Measurements from ENCODE around the gene DAB2IP.

The DAB2IP gene

DNA sequence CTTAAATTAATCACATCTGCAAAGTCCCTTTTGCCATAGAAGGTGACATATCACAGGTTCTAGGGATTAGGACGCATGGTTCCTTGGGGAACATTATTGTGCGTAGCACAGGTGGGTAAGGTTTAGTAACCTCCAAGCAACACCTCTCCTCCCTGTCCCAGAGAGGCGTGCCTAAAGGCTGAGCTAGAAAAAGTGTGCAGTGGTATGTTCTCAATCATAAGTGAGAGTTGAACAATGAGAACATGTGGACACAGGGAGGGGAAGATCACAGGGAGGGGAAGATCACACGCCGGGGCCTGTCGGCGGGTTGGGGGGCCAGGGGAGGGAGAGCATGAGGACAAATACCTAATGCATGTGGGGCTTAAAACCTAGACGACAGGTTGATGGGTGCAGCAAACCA lies 14.9 kb downstream of the DAB2IP start:
- no peak for DNase-seq

DNA sequence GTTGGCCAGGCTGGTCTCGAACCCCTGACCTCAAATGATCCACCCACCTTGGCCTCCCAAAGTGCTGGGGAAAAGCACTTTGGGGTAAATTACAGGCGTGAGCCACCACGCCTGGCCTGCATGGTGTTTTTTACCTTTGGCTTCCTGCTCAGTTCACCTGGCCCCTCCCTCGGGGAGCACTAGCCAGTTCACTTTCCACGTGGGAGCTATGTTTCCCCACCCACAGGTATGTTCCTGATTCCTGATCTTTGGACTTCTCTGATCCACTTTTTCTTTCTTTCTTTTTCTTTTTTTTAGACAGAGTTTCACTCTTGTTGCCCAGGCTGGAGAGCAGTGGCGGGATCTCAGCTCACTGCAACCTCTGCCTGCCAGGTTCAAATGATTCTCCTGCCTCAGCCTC lies 15.8 kb downstream of the DAB2IP start:
- no peak for DNase-seq

DNA sequence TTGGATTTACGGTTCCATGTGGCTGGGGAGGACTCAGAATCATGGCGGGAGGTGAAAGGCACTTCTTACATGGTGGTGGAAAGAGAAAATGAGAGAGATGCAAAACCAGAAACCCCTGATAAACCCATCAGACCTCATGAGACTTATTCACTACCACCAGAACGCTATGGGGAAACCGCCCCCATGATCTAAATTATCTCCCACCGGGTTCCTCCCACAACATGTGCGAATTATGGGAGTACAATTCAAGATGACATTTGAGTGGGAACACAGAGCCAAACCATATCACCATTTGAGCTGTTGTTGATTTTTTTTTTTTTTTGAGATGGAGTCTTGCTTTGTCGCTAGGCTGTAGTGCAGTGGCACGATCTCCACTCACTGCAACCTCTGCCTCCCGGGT lies 16.5 kb downstream of the DAB2IP start:
- DNase-seq, result no peak

DNA sequence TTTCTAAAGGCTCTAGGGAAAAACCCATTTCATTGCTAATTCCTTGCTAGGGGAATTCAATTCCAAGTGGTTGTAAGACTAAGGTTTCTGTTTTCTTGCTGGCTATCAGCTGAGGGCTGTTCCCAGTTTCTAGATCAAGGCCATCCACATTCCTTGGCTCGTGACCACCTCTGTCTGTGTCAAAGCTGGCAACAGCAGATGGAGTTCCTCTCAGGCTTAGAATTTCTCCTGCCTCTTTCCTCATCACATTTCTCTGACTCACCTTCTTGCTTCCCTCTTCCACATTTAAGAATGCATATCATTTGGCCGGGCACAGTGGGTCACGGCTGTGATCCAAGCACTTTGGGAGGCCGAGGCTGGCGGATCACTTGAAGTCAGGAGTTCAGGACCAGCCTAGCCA lies 19.0 kb downstream of the DAB2IP start:
- no peak for DNase-seq

DNA sequence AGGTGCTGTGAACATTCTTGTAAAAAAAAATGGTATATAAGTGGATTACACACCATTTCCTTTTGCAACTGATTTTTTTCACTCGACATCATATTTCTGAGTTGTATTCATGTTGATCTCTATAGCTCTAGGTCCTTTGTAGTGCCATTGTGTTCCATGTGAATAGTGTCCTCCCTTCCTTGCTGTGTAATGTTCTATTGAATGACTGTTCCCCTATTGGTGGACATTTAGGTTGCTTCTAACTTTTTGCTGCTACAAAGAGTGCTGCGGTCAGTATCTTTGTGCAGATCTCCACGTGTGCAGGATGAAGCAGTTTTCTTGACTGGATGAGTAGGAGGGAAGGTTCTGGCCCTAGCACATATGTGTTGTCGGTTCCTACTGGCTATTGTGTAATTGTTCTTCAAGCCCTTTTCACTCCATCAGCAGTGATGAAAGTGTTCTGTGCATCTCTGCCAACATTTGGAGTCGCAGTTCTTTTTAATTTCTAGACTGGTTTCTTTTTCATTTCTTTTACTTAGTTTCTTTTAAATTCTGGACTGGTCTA lies 20.2 kb downstream of the DAB2IP start:
- no peak for DNase-seq

DNA sequence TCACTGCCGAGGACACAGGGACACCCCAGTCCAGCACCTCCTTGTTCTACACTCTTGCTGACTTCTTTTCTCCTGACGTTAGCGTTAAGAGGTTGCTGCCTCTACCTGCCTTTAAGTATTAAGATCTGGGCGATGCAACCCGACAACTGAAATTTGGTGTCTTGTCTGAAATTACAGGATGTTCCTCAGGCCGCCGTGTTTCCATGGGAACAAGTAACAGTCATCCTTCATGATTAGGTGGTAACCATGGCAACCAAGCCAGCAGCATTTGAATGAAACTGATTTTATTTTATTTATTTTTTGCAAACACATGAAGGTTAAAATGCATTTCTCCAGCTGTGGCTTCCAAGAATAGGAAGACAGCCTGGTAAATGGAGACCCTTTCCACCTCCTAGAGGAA lies 20.8 kb downstream of the DAB2IP start:
- peak in 1 of 3 experiments; percentile 38 for DNase-seq

DNA sequence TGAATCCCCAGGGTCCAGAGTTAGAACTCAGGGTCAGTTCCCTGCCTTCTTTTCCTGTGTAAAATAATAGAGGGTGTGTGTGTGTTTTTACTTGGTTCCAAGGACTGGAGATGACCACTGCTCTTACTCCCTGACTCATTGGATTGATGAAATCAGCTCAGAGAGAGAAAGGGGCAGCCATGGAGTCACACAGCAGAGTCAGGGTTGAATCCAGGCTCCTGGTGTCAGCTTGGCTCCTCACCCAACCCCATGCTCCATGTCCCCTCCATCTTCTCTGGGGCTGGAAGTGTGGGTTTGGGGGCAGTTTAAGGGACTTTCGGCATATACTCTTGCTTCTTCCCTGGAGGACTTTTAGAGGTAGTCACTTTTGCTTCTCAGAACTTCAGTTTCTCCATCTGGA lies 21.6 kb downstream of the DAB2IP start:
- no peak for DNase-seq

DNA sequence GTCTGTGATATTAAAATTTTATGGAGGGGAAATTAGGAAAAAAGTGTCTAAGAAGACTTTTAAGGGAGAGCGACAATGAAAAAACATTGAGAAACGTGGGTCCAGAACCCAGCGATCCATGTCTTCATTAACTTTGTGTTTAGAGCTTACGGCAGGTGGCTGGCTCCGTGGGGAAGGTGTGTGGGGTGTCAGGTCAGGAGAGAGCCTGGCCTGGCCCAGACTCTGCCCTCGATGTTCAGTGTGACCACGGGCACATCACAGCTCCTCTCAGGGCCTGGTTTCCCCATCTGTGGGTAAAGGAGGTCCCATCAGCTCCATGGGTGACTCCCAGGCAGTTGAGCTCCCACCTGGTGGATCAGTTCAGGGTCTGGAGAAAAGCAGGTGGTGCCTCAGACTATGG lies 22.1 kb downstream of the DAB2IP start:
- DNase-seq, result no peak

DNA sequence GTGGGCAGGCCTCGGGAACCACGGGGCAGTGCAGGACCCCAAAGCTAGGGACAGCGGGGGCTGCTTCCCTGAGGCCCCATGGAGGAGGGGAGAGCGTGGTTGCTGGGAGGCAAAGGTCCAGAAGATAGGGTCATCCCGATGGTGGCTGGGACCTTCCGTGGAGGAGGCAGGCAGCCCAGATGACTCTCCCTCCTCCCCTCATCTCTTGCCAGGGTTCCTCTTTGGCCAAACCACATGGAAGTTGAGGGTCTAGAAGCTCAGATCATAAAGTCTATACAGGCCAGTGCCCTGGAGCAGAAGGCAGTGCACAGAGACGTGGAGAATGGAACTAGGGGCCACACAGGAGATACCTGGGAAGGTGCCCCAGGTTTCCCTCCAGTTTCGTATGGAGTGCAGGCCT lies 22.6 kb downstream of the DAB2IP start:
- no peak for DNase-seq

DNA sequence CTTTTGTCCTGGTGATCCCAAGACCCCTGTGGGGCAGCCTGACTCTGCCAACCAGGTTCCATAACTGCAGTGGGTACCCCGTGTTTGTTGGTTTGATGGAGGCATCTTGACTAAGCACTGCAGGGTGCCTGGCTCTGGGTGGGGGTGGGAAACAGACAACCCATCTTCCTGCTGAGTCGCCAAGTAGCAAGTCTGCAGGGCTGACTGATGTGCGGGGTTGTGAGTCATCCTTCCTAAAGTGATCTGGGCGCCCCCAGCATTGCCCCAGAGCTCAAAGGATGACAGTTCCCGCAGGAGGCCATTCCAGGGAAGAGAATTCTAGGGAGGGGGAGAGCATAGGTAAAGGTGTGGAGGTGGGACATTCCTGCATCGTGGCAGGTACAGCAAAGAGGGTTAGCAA lies 23.5 kb downstream of the DAB2IP start:
- no peak for DNase-seq

DNA sequence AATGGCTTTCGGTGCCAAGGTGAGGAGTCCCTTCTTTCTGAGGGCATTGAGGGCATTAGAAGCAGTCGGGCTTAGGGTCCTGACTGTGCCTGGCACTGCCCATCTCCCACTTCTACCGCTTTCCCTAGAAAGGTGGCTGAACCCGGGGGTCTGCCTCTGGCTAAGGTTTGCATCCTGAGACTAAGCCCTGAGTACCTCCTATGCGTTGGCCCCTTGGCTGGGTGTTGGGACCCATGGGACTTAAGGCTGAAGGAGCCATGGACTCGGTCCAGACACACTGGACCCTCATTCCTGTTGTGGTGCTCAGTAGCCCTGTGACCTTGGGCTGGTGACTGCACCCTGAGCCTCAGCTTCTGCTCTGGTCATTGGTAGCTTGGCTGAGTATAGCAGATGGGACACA lies 23.9 kb downstream of the DAB2IP start:
- no peak for DNase-seq

DNA sequence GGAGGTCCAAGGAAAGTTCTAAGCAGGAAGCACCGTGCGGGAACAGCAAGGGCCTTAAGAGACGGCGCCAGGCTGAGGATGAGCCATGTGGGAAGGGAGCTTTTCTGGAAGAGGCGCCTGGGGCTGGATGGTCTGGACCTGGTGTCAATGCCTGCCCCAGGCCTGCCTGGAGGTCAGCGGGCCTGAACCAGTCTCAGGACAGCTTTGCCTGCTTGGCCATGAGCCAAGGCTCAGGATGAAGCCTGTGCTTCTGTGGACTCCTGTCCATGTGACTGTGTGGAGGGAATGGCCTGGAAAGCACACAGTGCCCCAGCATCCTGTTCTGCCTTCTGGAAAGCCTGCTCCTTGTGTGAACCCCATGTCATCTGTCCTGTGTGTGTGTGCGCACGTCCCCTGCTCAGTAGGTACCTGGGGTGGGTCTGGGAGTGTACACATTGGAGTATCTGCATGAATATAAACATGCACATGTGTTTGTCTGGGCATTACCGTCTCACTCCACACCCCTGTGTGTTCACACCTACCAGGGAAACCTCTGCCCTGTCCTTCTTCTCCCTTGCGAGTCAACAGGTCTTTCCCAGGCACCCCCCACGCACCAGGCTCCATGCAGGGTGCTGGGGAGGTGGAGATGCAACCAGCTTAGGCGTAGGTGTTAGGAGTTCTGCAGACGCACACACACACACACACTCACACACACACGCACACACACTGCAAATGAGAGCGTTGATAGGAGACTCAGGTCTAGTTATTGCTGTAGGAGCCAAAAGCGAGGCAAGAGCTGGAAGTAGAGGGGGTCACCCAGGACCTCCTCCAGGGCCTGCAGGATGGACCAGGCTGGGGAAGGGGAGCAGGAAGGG lies 24.8 kb downstream of the DAB2IP start:
- DNase-seq, result no peak

DNA sequence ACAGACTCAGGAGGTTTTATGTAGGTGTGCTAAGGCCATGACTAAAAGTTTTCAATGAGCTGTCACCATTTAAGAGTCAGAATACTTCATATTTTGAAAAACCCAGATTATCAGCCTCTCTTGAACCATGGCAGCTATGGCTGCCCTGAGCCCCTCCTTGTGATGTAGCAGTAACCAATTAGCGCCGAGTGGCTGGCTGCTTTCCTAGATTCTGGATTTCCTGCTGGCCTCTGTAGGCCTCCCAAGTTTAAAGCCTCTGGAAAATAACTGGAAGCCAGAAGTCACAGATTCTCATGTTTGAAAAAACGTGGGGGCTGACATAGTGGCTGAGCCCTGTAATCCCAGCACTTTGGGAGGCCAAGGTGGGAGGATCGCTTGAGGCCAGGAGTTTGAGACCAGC lies 25.5 kb downstream of the DAB2IP start:
- DNase-seq, result no peak

DNA sequence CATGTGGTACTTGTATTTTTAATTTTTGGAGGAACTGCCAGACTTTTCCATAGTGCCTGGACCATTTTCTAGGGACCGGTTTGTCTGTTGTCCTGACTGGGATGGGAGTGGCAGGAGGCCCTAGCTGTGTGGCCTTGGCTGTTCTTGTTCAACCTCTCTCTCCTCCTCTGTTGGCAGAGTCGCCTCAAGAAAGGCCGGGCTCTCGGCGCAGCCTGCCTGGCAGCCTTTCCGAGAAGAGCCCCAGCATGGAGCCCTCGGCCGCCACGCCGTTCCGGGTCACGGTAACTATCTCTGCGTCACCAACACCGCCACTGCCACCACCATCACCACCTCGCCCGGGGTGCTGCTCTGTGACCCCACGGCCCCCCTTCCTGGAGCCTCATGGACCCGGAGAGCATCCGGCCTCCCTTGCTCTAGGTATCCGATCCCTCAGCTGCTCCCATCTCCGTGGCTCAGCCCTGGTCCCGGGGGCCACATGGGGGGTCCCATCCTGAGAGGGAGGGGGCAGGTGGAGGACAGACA lies 27.1 kb downstream of the DAB2IP start:
- DNase-seq, result no peak

DNA sequence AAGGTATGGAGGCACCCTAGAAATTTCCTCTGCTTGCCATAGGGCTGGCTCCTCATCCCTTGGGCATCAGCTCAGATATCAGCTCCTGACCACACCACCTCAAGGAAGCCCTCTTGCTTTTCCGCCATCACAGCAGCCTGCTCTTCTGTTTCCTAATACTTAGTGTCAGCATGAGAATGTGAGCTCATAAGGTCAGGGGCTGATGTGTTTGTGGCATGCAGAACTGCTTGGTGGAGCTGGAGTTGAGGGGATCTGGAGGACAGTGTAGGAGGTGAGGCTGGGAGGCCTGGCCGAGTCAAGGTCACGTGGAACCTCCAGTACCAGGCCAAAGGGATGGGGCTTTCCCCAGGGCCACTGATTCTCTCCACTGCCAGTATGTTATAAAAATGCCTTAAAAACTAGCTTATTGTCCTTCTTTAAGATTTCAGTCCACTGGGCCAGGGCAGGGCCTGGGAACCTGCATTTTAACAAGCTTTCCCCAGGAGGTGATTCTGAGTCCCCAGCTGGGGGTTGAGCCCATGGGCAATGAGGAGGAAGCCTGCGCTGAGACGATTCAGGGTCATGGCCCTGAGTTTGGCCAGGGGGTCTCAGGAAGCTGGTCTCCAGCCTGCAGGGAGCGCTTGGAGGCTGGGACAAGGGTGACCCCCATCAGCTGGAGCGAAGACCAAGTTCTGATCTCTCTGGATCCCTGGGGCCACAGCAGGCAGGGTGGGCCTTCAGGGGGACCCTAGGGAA lies 28.6 kb downstream of the DAB2IP start:
- DNase-seq, result no peak

DNA sequence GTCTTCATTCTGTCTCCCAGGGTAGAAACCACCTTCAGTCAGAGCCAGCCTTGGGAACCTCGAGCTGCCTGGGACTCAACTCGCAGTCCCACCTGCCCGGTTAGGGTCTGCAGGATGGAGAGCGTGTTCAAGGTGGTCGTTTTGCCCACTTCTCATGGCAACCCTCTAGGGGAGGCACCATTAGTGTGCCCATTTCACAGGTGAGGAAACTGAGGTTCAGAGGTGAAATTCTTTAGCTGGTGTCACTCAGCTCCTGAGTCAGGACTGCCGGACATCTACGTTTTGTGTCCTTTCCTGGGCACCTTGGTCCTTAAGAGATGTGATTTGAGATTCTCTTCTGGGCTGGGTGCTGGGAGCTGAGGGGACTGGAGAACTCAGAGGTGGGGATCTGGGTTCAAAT lies 30.0 kb downstream of the DAB2IP start:
- DNase-seq, result no peak

DNA sequence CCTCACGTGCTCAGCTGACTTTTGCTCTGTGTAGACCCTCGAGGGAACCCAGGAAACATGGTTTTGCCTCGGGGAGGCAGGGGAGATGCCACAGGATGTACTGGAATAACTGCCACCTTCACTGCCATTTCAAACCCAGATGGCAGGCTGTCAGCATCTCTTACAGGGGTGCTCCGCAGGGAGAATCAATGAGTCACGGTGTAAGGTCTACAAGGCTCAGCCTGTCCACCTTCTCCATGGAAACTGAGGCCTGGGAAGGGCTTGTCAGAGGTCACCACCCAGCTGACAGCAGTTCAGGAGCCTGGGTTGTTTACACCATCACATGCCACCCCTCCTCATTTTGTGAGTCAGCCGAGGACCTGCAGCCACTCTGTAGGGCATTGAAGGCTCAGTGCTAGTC lies 30.8 kb downstream of the DAB2IP start:
- DNase-seq, result no peak

DNA sequence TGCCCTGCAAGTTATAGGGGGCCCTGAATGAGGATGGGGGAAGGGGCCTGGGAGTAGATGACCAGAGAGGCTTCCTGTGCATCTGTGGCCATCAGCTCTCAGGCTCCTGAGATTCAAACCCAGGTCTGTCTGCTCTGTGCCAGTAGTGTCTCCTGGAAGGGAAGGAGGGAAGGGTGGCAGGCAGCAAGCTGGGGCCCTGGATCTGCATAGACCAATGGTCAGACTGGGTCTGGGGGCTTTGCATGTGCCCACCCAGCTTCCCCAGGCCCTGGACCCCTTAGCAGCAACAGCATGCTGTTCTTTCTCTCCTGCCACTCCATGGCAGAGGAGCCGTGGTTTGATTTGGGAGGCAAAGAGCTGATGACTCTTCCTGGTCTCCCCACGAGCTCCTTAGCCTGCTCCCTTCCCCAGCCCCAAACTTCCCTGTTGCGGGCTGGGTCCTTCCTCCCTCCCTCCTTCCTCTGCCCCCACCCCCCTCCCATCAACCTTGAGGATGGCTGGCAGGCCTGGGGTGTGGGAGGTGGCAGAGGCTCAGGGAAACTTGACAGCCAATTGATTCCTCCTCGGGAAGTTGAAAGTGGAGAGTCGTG lies 31.6 kb downstream of the DAB2IP start:
- DNase-seq, result no peak

DNA sequence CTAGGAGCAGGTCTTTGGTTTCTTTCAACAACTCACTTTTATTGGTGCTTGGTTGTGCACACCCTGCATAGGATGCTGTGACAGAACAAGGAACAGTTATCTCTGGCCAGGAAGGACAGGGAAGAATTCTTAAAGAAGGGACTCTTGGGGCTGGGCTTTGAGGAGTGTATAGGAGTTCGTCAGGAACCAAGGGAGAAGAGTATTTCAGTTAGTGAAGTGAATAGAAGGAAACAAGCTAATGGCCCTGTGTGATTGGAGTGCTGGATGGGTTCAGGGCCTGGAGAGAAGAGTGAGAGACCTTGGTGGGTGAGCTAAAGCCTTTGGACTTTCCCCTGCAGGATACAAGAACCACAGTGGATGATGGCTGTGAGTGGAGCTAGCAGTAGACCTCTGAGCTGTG lies 32.2 kb downstream of the DAB2IP start:
- no peak for DNase-seq

DNA sequence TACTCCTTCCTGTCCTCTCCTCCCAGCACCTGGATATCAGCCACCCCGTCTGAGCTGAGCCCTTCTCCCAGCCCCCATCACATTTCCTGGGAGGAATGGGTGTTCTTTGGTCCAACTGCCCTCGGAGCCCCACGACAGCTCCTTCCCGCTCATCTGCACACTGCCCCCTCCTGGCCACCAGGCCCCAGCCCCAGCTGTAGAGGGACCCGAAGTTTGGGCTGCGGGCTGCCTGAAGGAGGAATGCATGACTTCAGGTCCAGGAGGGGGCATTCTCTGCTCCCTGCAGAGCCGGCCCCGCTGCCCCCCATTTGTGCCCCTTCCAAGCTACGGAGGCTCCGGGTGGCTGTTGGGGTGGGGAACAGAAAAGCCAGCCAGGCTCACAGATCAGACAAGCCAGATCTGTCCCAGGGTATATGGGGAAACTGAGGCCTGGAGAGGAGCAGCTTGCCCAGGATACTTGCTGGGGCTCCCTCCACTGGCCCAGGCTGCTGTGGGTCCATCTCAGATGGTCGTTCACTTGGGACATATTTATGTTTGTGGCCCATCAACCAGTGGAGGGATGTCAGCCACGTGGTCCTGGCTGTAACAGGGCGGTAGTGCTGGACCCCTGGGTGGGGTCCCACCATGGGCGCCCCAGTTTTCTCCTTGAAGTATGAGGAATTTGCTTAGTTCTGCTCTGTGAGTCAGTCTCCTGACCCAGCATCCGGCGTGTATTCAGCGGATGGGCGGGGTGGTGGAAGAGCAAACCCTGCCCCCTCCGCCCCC lies 33.1 kb downstream of the DAB2IP start:
- DNase-seq, result peak in 1 of 3 experiments; percentile 16

DNA sequence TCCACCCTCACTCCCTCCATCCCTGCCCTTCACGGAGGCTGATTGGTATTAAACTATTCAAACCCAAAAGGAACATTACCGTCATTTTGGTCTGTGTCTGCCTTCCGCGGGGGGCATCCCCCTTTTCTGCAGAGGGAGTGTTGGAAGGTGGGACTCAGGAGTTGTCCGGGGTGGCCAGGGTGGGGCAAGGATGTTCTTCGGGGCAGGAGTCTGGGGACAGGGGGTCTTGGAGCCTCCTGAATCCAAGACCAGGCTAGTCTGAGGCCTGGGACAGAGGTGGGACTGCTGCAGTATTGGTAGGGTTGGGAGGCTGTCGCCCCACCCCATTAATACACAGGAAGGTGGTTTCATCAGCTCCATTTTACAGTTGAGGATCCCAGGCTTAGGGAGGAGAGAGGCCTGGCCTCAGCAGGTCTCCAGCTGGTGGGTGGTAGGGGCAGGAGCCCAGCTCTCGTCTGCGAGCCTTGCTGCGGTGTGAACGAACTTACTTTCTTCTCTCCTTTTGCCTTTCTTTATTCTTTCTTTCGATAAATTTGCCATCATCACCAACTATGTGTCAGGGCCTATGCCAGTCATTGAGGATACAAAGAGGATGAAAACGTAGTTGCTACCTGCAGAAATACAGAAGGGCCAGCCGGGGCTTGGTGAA lies 33.8 kb downstream of the DAB2IP start:
- no peak for DNase-seq

DNA sequence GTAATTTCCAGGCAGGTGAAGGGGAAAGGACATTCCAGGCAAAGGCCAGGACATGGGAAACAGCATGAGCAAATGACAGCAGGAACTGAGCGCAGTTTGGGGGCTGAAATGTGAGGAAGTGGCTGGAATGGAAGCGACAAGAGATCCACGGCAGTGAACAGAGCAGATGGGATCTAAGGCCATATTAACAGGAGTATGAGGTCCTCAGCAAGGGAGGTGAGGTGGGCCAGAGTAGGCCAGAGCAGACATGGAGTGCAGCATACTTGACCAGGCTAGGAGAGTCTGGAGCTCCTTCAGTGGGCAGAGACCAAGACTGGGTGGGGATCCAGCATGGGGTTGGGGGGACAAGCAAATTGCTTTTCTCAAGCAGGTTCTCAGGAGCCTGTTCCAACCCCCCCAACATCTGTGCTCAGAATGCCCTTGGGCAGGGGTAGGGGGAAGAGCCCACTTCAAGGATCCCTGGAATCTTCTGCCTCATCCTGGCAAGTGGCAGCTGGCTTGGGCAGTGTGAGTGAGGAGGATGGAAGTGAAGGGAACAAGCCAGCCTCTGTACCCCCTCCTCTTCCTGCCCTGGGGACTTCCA lies 34.5 kb downstream of the DAB2IP start:
- DNase-seq, result no peak
